ENCODE measurements around the gene BBS9. TPM values are rescaled to one million over a fixed set of nuclear protein-coding genes. Genes with fewer than 3 reads are reported as not detected.

BBS9 gene
- total RNA-seq, 2 donors from 2014 or later = 23.0 to 28.6 TPM

GRCh38 chr7:33109758-33110238 lies 19.6 kb upstream of the BBS9 start:
- H3K9me3 ChIP-seq = no peaks in the 10 kb centered on the region
- H3K4me1 ChIP-seq (ENCODE audit: control insufficient read depth in 1 of 2, low read depth in 2 of 2) = peaks cover 17 to 30% of the 10 kb centered on the region in 2 donors
- H3K36me3 ChIP-seq = no peaks in the 10 kb centered on the region
- TF ChIP-seq CTCF (IDR thresholded peaks at IDR 0.05) = no peak
- no peak for ATAC-seq (ENCODE audit: insufficient number of reproducible peaks, low FRiP score, low read depth)
- DNase-seq (ENCODE audit: low spot score) = no peak
- no peaks in the 10 kb centered on the region for H3K27me3 ChIP-seq (replicated peaks; ENCODE audit: insufficient read depth)
- H3K4me3 ChIP-seq = peak overlapping the region; percentile 97
- no peak overlapping the region for H3K27ac ChIP-seq

DNA sequence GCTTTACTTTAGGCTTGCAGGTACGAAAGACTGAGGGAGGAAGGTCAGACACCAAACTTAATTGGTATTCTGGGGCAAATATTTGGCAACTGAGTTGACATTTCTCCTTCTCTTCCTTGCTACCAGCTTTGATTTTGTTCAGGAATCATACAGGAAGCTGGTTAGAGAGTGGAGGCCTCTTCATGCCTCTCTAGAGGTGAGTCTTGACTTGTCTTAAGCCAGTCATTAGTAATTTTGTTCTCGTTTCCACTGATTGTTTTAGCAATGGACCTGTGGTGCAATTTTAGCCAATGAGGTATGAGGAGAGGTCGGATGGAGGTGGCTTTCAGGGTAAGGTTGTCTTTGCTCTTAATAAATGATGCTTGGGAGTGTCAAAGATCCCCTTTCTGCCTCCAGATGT lies 17.8 kb upstream of the BBS9 start:
- no peak for DNase-seq (ENCODE audit: low spot score)
- no peaks in the 10 kb centered on the region for H3K27me3 ChIP-seq (replicated peaks; ENCODE audit: insufficient read depth)
- TF ChIP-seq CTCF (IDR thresholded peaks at IDR 0.05) = no peak
- no peaks in the 10 kb centered on the region for H3K9me3 ChIP-seq
- peaks cover 17 to 21% of the 10 kb centered on the region in 2 donors for H3K4me1 ChIP-seq (ENCODE audit: control insufficient read depth in 1 of 2, low read depth in 2 of 2)
- ATAC-seq (ENCODE audit: insufficient number of reproducible peaks, low FRiP score, low read depth) = no peak
- H3K36me3 ChIP-seq = no peaks in the 10 kb centered on the region
- no peak overlapping the region for H3K4me3 ChIP-seq
- no peak overlapping the region for H3K27ac ChIP-seq

- Histone ChIP-seq H3K27ac (no peak overlapping the region), H3K4me1 (ENCODE audit: control insufficient read depth in 1 of 2, low read depth in 2 of 2) (no peaks in the 10 kb centered on the region), H3K27me3 (replicated peaks; ENCODE audit: insufficient read depth) (no peaks in the 10 kb centered on the region), H3K4me3 (no peak overlapping the region), H3K9me3 (peaks cover 3% of the 10 kb centered on the region), H3K36me3 (no peaks in the 10 kb centered on the region)
- no peak for ATAC-seq (ENCODE audit: insufficient number of reproducible peaks, low FRiP score, low read depth)
- TF ChIP-seq CTCF (IDR thresholded peaks at IDR 0.05) = no peak
- DNase-seq (ENCODE audit: low spot score) = no peak
Observed at GRCh38 chr7:33114976-33115375, 14.4 kb upstream of the BBS9 start.

DNA sequence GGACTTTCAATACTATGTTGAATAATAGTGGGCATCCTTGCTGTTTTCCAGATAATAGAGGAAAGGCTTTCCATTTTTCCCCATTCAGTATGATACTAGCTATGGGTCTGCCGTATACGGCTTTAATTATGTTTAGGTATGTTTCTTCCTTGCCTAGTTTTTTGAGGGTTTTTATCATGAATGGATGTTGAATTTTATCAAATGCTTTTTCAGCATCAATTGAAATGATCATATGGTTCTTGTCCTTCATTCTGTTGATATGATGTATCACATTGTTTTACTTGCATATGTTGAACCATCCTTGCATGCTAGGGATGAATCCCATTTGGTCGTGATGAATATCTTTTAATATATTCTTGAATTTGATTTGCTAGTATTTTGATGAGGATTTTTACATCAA lies 11.0 kb upstream of the BBS9 start:
- no peaks in the 10 kb centered on the region for H3K27me3 ChIP-seq (replicated peaks; ENCODE audit: insufficient read depth)
- no peaks in the 10 kb centered on the region for H3K4me1 ChIP-seq (ENCODE audit: control insufficient read depth in 1 of 2, low read depth in 2 of 2)
- H3K36me3 ChIP-seq = no peaks in the 10 kb centered on the region
- no peak overlapping the region for H3K4me3 ChIP-seq
- no peak for TF ChIP-seq CTCF (IDR thresholded peaks at IDR 0.05)
- ATAC-seq (ENCODE audit: insufficient number of reproducible peaks, low FRiP score, low read depth) (no peak), DNase-seq (ENCODE audit: low spot score) (no peak)
- peaks cover 3% of the 10 kb centered on the region for H3K9me3 ChIP-seq
- no peak overlapping the region for H3K27ac ChIP-seq

DNA sequence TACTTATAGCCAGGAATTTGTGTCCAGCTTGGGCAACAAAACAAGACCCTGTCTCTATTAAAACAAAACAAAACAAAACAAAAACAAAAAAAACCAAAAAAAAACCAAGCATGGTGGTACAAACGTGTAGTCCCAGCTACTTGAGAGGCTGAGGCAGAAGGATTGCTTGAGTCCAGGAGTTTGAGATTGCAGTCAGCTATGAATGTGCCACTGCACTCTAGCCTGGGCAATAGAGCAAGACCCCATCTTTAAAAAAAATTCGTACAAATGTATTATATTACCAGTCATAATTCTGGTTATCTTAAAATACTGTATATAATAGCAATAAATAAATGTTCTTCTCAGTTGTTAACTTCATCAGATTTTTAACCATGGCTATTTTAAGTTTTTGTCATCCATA lies 2.3 kb upstream of the BBS9 start:
- TF ChIP-seq CTCF (IDR thresholded peaks at IDR 0.05) = no peak
- Histone ChIP-seq H3K4me1 (ENCODE audit: control insufficient read depth in 1 of 2, low read depth in 2 of 2) (peaks cover 14 to 15% of the 10 kb centered on the region in 2 donors), H3K9me3 (no peaks in the 10 kb centered on the region), H3K27ac (no peak overlapping the region), H3K4me3 (no peak overlapping the region), H3K27me3 (replicated peaks; ENCODE audit: insufficient read depth) (no peaks in the 10 kb centered on the region), H3K36me3 (no peaks in the 10 kb centered on the region)
- DNase-seq (ENCODE audit: low spot score) (no peak), ATAC-seq (ENCODE audit: insufficient number of reproducible peaks, low FRiP score, low read depth) (no peak)

Data from thoracic aorta (tissue), 2 donors.